ENCODE results near the gene OR2T1. TPM values are rescaled to one million over a fixed set of nuclear protein-coding genes. Genes with fewer than 3 reads are reported as not detected.
A peak's percentile ranks its signal among the peaks of the same experiment; 100 is the strongest.
"Not testable (repeated sequence)": the region's sequence is repeated elsewhere in the genome, so short reads cannot be mapped to it uniquely, and the experiment has no call there.

The OR2T1 gene
- total and polyA plus RNA-seq, 10 of the 15 experiments (the other 5 are each of a cell fraction or from before 2014, with no cell fraction given), result 0.02 TPM; not detected in 9

DNA sequence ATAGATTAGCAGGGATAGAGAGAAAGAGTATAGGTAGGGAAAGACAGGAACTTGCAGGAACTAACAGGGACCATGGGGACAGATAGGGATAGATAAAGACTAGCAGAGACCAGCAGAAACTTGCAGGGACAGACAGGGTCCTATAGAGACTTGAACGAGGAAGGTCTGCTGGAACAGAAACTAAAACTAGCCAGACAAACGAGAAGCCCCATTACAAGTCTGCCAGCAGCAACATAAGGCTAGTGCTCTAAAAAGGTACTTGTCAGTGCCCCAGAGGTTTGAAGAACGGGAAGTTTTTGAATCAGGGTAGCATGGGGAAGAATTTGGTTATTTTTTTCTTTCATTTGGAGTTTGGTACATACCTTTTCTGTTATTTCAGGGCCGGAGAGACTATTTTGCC lies 29.4 kb downstream of the OR2T1 start:
- CTCF ChIA-PET; H3K27me3 ChIP-seq (replicated peaks in 1 of 2; ENCODE audit: control insufficient read depth in 2 of 2, insufficient read depth in 2 of 2, low read length in 1 of 2); H3K4me1 ChIP-seq (ENCODE audit: control insufficient read depth, insufficient read depth, low read length); H3K79me2 ChIP-seq (ENCODE audit: control insufficient read depth, insufficient read depth, low read length); intact Hi-C loops (cut with micrococcal nuclease; ENCODE audit: unreplicated experiment); DNase-seq (ENCODE audit: low read depth, low spot score); H4K20me1 ChIP-seq (ENCODE audit: control insufficient read depth, insufficient read depth); RAD21 ChIA-PET (ENCODE audit: unreplicated experiment); H3K36me3 ChIP-seq (ENCODE audit: control insufficient read depth in 2 of 2, insufficient read depth in 2 of 2, low read length in 1 of 2); FAIRE-seq; H3K9me3 ChIP-seq (replicated peaks; ENCODE audit: control insufficient read depth, insufficient read depth, low read length): not testable (repeated sequence)
- TF ChIP-seq POLR2AphosphoS5 (IDR thresholded peaks at IDR 0.05; ENCODE audit: low read length), result 0 out of 2 replicates have a peak, but pooled peaks have one; percentile 30
- TF ChIP-seq, protein P1, sequence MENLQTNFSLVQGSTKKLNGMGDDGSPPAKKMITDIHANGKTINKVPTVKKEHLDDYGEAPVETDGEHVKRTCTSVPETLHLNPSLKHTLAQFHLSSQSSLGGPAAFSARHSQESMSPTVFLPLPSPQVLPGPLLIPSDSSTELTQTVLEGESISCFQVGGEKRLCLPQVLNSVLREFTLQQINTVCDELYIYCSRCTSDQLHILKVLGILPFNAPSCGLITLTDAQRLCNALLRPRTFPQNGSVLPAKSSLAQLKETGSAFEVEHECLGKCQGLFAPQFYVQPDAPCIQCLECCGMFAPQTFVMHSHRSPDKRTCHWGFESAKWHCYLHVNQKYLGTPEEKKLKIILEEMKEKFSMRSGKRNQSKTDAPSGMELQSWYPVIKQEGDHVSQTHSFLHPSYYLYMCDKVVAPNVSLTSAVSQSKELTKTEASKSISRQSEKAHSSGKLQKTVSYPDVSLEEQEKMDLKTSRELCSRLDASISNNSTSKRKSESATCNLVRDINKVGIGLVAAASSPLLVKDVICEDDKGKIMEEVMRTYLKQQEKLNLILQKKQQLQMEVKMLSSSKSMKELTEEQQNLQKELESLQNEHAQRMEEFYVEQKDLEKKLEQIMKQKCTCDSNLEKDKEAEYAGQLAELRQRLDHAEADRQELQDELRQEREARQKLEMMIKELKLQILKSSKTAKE (IDR thresholded peaks at IDR 0.05; ENCODE audit: low read depth, poor library complexity, severe bottlenecking), result peak; percentile 37
- TF ChIP-seq, protein P2, sequence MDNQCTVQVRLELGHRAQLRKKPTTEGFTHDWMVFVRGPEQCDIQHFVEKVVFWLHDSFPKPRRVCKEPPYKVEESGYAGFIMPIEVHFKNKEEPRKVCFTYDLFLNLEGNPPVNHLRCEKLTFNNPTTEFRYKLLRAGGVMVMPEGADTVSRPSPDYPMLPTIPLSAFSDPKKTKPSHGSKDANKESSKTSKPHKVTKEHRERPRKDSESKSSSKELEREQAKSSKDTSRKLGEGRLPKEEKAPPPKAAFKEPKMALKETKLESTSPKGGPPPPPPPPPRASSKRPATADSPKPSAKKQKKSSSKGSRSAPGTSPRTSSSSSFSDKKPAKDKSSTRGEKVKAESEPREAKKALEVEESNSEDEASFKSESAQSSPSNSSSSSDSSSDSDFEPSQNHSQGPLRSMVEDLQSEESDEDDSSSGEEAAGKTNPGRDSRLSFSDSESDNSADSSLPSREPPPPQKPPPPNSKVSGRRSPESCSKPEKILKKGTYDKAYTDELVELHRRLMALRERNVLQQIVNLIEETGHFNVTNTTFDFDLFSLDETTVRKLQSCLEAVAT (IDR thresholded peaks at IDR 0.05), result peak; percentile 51; the same call in 1 of the 2 replicates
- H3K9ac ChIP-seq (ENCODE audit: control insufficient read depth, insufficient read depth, low read length), result peak overlapping the region; percentile 25; the same call in 1 of the 2 replicates
- in situ Hi-C loops (cut with MboI), result loop anchor here (25.0 kb wide), 1 partner anchor 1070 kb away; no protein-coding TSS in a partner anchor
- 3% methylated on average over 4 of the region's 4 CpGs for WGBS (ENCODE audit: insufficient coverage, insufficient replicate concordance, low lambda C conversion rate, missing lambda C conversion rate)
- peak overlapping the region; percentile 68 for H3K27ac ChIP-seq (ENCODE audit: control insufficient read depth, insufficient read depth)
- ChIA-PET SMC1A (ENCODE audit: uncharacterized antibody, unreplicated experiment) (interaction anchor here (0.6 kb wide), 1 partner anchor 28 kb away, joined by 3 read pairs; no protein-coding TSS in a partner anchor), POLR2A (interaction anchor here (0.6 kb wide), 1 partner anchor 1018 kb away, joined by 3 read pairs; no protein-coding TSS in a partner anchor)
- ATAC-seq, result peak; percentile 63
- H2AFZ ChIP-seq (ENCODE audit: control insufficient read depth, low read depth, low read length), result peak overlapping the region; percentile 57
- H3K4me3 ChIP-seq, result peak overlapping the region; percentile 55; the same call in 1 of the 2 replicates
- H3K4me2 ChIP-seq (ENCODE audit: control insufficient read depth, insufficient read depth), result peak overlapping the region; percentile 68
- BruUV-seq (replicated peaks), result TSS peak; percentile 83

DNA sequence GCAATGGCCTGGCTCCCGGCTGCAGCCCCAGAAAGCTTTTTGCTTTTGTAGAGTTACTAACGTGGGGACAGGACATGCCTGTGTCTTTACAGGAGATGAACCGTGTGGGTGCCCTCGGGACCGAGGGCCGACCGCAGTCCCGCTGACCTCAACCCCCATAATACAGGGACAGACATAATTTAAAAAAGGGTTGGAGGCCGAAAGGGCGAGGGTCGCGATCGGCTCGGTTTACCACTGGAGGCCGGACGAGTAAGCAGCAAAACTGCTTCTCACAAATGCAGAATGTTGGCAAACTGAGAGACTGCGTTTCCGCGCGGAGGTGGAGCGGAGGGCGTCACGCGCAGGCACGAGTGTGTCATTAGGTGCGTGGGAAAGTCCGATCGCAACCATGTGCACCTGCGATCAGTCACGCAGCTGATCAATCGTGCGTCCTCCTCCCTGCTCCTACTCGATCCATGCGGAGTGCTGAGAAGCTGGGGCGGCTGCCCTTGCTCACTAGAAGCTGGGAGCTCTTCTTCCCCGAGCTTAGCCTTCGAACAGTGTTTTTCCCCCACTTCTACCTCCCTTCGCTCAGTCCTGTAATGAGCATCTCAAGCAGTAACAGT lies 31.1 kb downstream of the OR2T1 start:
- FAIRE-seq; H3K9me3 ChIP-seq (replicated peaks; ENCODE audit: control insufficient read depth, insufficient read depth, low read length); DNase-seq (ENCODE audit: low read depth, low spot score); H3K4me1 ChIP-seq (ENCODE audit: control insufficient read depth, insufficient read depth, low read length); H3K27me3 ChIP-seq (replicated peaks in 1 of 2; ENCODE audit: control insufficient read depth in 2 of 2, insufficient read depth in 2 of 2, low read length in 1 of 2); BruUV-seq (replicated peaks); ATAC-seq; H3K4me2 ChIP-seq (ENCODE audit: control insufficient read depth, insufficient read depth); POLR2A ChIA-PET; CTCF ChIA-PET; H3K4me3 ChIP-seq; intact Hi-C loops (cut with micrococcal nuclease; ENCODE audit: unreplicated experiment); H3K79me2 ChIP-seq (ENCODE audit: control insufficient read depth, insufficient read depth, low read length); H3K27ac ChIP-seq (ENCODE audit: control insufficient read depth, insufficient read depth); H2AFZ ChIP-seq (ENCODE audit: control insufficient read depth, low read depth, low read length); H3K36me3 ChIP-seq (ENCODE audit: control insufficient read depth in 2 of 2, insufficient read depth in 2 of 2, low read length in 1 of 2); H4K20me1 ChIP-seq (ENCODE audit: control insufficient read depth, insufficient read depth); H3K9ac ChIP-seq (ENCODE audit: control insufficient read depth, insufficient read depth, low read length): not testable (repeated sequence)
- in situ Hi-C loops (cut with MboI), result loop anchor here (25.0 kb wide), 1 partner anchor 1072 kb away; no protein-coding TSS in a partner anchor
- WGBS (ENCODE audit: insufficient coverage, insufficient replicate concordance, low lambda C conversion rate, missing lambda C conversion rate), result over 99% methylated on average over 27 of the region's 38 CpGs
- ChIA-PET RAD21 (ENCODE audit: unreplicated experiment) (interaction anchor here (1.4 kb wide), 1 partner anchor 223 kb away, joined by 8 read pairs; no protein-coding TSS in a partner anchor), SMC1A (ENCODE audit: uncharacterized antibody, unreplicated experiment) (interaction anchor here (1.4 kb wide), 1 partner anchor 223 kb away, joined by 3 read pairs; no protein-coding TSS in a partner anchor)

All from GM12878 (cell line).